Right atrium auricular region (tissue), 2 donors: ENCODE results near the gene BRSK2. TPM values are rescaled to one million over a fixed set of nuclear protein-coding genes. Genes with fewer than 3 reads are reported as not detected.

Experiments used
- DNase-seq: peaks from one replicate; pipeline ENCODE4 v3.0.0-alpha.2; 2019; ENCODE audit warnings: low spot score
- H3K27ac ChIP-seq, 2 donors: fragments of 200-600 bp; sonication (generic); 1 replicate in 1 of 2; 2 replicates in 1 of 2; pipeline ENCODE4 v1.5.1; 2016 to 2019
- H3K27me3 ChIP-seq, 2 donors: fragments of 200-600 bp; sonication (generic); one replicate each; pipeline versions ENCODE4 v1.5.1 to v1.6.0; 2017 to 2019
- H3K36me3 ChIP-seq: fragments of 200-600 bp; sonication (generic); one replicate; pipeline ENCODE4 v1.5.1; 2016
- H3K4me1 ChIP-seq, 2 donors: fragments of 200-600 bp; sonication (generic); one replicate each; pipeline versions ENCODE4 v1.5.1 to v1.6.0; 2017 to 2019
- H3K4me3 ChIP-seq, 2 donors: fragments of 200-600 bp; sonication (generic); 1 replicate in 1 of 2; 2 replicates in 1 of 2; pipeline ENCODE4 v1.5.1; 2017 to 2019; ENCODE audit warnings: mild to moderate bottlenecking in 1 of 2, moderate library complexity in 1 of 2
- H3K9me3 ChIP-seq, 2 donors: fragments of 200-600 bp; sonication (generic); one replicate each; pipeline ENCODE4 v1.5.1; 2019
- CTCF ChIP-seq, 2 donors: fragments of 200-600 bp; sonication (generic); IDR thresholded peaks; one replicate each; pipeline ENCODE4 v1.5.1; 2019; ENCODE audit warnings: antibody characterized with exemption in 2 of 2
- total RNA-seq, 2 donors: library from RNA; depleted of rRNA; stranded (reverse); fragments of >200 nt; gene quantifications; one replicate each; pipeline ENCODE4 v1.1.0, GENCODE V29; 2016

The BRSK2 gene
- total RNA-seq, 2 donors from 2014 or later, result 0.19 to 0.51 TPM

DNA sequence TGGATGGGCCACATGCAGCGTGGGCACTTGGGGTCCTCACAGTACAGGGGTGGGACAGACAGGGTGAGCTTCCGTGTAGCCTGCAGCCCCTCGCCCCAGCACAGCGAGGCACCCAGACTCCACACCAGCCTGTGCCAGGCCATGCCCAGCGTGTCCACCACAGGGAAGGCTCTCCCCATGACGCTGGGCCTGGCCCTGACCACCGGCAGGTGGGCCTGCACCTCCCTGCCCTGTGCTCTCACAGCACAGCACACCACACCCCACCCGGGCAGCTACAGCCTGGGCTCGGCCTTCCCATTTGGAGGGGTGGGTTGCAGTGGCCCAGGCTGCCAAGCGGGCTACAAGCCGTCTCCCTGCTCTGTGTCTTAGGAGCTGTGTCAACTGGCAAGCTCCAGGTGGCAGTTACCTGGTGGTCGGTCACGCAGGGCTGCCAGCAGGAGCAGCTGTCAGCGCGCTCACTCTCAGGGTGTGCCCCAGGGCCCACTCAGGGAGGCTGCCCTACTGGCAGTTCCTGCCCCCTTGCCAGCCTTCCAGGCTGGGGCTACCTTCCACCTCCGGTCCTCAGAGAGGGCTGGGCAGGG lies 92.2 kb downstream of the BRSK2 start:
- Histone ChIP-seq H3K4me1 (peaks cover 0 to 77% of the 10 kb centered on the region in 2 donors), H3K9me3 (no peaks in the 10 kb centered on the region), H3K27ac (peak overlapping the region; percentile 26 to 34), H3K27me3 (no peaks in the 10 kb centered on the region), H3K4me3 (no peak overlapping the region), H3K36me3 (peaks cover 34% of the 10 kb centered on the region)
- TF ChIP-seq CTCF (IDR thresholded peaks at IDR 0.05), result no peak
- no peak for DNase-seq

DNA sequence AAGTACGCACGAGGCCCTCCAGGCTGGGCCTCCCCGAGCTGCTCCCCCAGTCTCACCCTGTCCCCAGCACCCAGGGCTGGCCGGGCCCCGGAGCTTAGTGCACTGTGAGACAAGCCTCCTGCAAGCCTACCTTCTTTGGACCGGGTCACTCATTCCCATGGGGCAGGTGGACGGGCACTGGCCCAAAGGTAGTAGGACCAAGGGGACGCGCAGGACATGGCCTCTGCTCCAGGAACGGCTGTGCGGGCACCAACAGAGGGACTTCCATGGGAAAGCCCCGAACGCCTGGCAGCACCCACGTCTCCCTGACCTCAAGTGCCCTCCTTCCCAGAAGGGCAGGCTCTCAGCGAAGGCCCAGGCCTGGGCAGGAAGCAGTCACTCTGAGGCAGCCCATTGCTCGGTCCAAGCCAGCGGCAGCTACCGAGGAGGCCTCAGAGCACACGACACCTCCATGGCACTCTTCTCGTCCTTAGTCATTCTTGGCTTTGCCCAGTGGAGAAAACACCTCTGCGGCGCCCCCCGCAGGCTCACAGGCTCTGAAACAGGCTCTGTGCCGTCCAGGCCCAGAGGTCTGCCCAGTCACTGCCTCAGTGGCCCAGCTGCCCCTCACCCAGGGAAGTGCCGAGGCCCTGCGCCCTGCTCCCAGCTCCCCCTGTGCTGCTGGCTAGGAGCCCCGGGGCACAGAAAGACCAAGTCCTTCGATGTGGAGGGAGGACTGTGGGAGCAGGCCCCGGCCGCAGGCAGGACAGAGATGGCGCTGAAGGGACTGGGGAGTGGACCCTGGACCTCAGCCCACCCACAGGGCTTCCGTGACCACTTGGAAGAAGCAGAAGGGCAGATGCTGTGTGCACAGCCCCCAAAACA lies 93.1 kb downstream of the BRSK2 start:
- TF ChIP-seq CTCF (IDR thresholded peaks at IDR 0.05), result no peak
- no peaks in the 10 kb centered on the region for H3K27me3 ChIP-seq
- peak overlapping the region; percentile 26 to 34 for H3K27ac ChIP-seq
- no peaks in the 10 kb centered on the region for H3K9me3 ChIP-seq
- H3K4me1 ChIP-seq, result peaks cover 0 to 86% of the 10 kb centered on the region in 2 donors
- no peak for DNase-seq
- peaks cover 27% of the 10 kb centered on the region for H3K36me3 ChIP-seq
- no peak overlapping the region for H3K4me3 ChIP-seq

- Histone ChIP-seq H3K9me3 (no peaks in the 10 kb centered on the region), H3K4me3 (no peak overlapping the region), H3K27me3 (no peaks in the 10 kb centered on the region), H3K36me3 (peaks cover 21% of the 10 kb centered on the region), H3K4me1 (peaks cover 0 to 93% of the 10 kb centered on the region in 2 donors), H3K27ac (peak overlapping the region; percentile 26 to 34)
- no peak for DNase-seq
- TF ChIP-seq CTCF (IDR thresholded peaks at IDR 0.05), result no peak
Observed at GRCh38 chr11:1483445-1483961, 93.8 kb downstream of the BRSK2 start.

DNA sequence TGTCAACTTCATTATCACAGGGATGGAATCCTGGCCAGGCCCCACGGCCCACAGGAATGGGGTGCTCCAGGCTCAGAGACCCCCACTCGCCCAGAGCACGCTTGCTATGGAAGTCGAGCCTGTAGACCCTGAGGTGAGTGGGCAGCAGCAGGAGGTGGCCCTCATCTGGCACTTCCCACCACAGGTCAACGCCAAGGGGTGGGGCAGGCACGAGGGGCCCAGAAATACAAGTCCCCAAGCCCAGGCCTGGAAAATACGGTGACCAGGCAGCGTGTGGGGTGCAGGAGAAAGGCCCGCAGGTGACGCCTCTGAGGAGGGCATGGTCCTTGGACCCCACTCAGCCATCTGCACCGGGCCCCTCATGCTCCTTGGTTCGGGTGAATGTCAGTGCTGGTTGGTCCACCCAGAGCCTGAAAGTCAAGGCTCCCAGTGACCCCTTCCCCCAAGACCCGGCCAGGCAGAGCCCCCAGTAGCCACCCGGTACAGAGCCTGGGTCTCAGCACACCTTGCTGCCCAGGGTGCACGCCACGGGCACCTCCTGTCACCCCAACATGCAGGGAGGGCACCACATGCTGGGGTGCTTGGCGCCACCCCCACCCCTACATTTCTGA lies 94.4 kb downstream of the BRSK2 start:
- Histone ChIP-seq H3K4me3 (no peak overlapping the region), H3K27ac (no peak overlapping the region)
- TF ChIP-seq CTCF (IDR thresholded peaks at IDR 0.05), result no peak

DNA sequence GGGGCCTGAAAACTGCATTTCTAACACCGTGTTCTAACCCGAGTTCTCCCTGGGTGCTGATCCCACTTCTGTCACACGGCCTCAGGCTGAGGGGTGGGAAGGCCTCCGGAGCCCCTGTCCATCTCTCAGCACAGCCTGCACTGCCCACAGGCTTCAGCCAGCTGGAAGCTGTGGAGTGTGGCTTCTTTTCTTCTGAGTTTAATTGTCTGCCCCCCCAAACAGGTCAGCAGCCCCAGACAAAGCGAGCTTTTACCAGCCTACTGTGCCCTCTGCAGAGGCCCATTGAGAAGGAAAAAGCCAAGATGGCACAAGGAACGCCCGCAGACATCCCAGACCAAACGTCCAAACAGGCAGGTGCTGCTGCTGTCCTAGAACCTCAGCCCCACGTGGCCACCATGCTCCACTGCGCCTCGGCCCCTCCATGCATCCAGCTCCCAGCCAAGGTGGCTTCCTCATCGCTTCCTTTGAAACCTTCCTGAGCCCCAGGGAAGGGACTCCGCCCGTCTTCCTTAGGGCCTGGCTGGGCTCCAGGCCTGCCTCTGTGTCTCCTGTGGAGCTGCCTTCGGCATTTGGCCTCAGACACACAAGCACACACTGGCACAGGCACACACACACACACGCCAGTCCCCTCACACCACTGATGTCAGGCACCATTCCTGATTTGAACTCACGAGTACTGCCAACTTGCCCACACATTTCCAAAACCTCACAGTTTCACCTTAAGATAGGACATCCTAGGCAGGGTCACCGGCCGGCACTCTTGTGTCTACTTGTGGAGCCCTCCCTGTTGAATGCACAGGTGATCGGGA lies 95.2 kb downstream of the BRSK2 start:
- no peak overlapping the region for H3K27ac ChIP-seq
- no peak for DNase-seq
- TF ChIP-seq CTCF (IDR thresholded peaks at IDR 0.05), result no peak
- peaks cover 7% of the 10 kb centered on the region for H3K36me3 ChIP-seq
- no peaks in the 10 kb centered on the region for H3K9me3 ChIP-seq
- peaks cover 0 to 94% of the 10 kb centered on the region in 2 donors for H3K4me1 ChIP-seq
- H3K4me3 ChIP-seq, result peak overlapping the region in 1 of 2 donors; percentile 33
- no peaks in the 10 kb centered on the region for H3K27me3 ChIP-seq

More for the DNA sequence above, 94.4 kb downstream of the BRSK2 start:
- Histone ChIP-seq H3K9me3 (no peaks in the 10 kb centered on the region), H3K36me3 (peaks cover 14% of the 10 kb centered on the region), H3K4me1 (peaks cover 0 to 95% of the 10 kb centered on the region in 2 donors), H3K27me3 (no peaks in the 10 kb centered on the region)
- no peak for DNase-seq
